Upper lobe of right lung (tissue), 1 donor: ENCODE data around the gene FAM76B. TPM values are rescaled to one million over a fixed set of nuclear protein-coding genes. Genes with fewer than 3 reads are reported as not detected.

ENCODE experiments used
- ATAC-seq: fragments of 200-7000 bp; cut with Tn5 transposase; one replicate; pipeline ENCODE4 v1.9.1; 2020; ENCODE audit warnings: mild to moderate bottlenecking, moderate library complexity
- DNase-seq: peaks from one replicate; pipeline ENCODE4 v3.0.0-alpha.2; 2020
- H3K27ac ChIP-seq: fragments of 200-600 bp; one replicate; pipeline ENCODE4 v1.8.0; 2022
- H3K27me3 ChIP-seq: fragments of 200-600 bp; one replicate; pipeline ENCODE4 v1.8.0; 2022; ENCODE audit warnings: mild to moderate bottlenecking
- H3K36me3 ChIP-seq: fragments of 200-600 bp; one replicate; pipeline ENCODE4 v1.8.0; 2022
- H3K4me1 ChIP-seq: fragments of 200-600 bp; one replicate; pipeline ENCODE4 v1.8.0; 2022
- H3K4me3 ChIP-seq: fragments of 200-600 bp; one replicate; pipeline ENCODE4 v1.8.0; 2022; ENCODE audit warnings: mild to moderate bottlenecking
- H3K9me3 ChIP-seq: fragments of 200-600 bp; one replicate; pipeline ENCODE4 v1.8.0; 2022
- CTCF ChIP-seq: fragments of 200-600 bp; IDR thresholded peaks from one replicate; pipeline ENCODE4 v1.8.0; 2022; ENCODE audit warnings: antibody characterized with exemption
- intact Hi-C: fragments of 100-400 bp; cut with DNase I; formaldehyde crosslinking; loops from one replicate; pipeline ENCODE4 v1.11.0; 2022
- total RNA-seq: library from RNA; stranded (reverse); fragmentation: NEBNext Ultra II Directional; extraction: Animal tissue kit (Norgen Biotek cat#: 25700); gene quantifications from one replicate; pipeline ENCODE4 v1.2.1, GENCODE V29; 2021
- donor health status: DM: no; HTN: yes; CAD: no; lungs with severe emphysema.

The FAM76B gene
- total RNA-seq, 1 donor from 2014 or later, result 22.5 TPM

DNA sequence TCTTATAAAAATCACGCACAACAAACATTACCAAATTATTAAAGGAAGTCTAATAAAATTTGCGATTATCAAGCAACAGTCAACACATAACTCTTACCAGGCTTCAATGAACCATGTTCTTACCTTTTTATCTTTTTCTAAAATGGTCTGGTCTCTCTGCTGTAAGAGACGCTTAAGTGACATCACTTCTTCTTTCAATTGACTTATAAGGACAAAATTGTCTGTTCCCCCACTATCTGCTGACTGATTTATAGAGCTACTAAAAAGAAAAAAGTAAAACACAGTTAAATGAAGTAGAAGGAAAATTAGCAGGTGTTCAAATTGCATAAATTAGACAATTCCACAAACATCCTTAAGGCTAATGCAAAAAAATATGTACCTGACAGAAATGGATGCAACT is 10.9 kb downstream of the FAM76B start:
- no peak for TF ChIP-seq CTCF
- ATAC-seq (no peak), DNase-seq (no peak)
- Histone ChIP-seq H3K27me3 (no peaks in the 10 kb centered on the region), H3K4me3 (no peak overlapping the region), H3K4me1 (no peaks in the 10 kb centered on the region), H3K9me3 (no peaks in the 10 kb centered on the region), H3K36me3 (peaks cover 98% of the 10 kb centered on the region), H3K27ac (no peak overlapping the region)
- intact Hi-C loops, result no loop called here

GRCh38 chr11:95776859-95777258 is 12.7 kb downstream of the FAM76B start:
- no peak for TF ChIP-seq CTCF
- no peak overlapping the region for H3K27ac ChIP-seq
- no peak for DNase-seq
- H3K4me3 ChIP-seq, result no peak overlapping the region
- no peaks in the 10 kb centered on the region for H3K27me3 ChIP-seq
- H3K4me1 ChIP-seq, result no peaks in the 10 kb centered on the region
- H3K9me3 ChIP-seq, result no peaks in the 10 kb centered on the region
- intact Hi-C loops, result no loop called here
- peaks cover 94% of the 10 kb centered on the region for H3K36me3 ChIP-seq
- no peak for ATAC-seq

- no peak for ATAC-seq
- Histone ChIP-seq H3K4me3 (no peak overlapping the region), H3K27ac (no peak overlapping the region), H3K27me3 (no peaks in the 10 kb centered on the region), H3K9me3 (no peaks in the 10 kb centered on the region), H3K4me1 (no peaks in the 10 kb centered on the region), H3K36me3 (peaks cover 41% of the 10 kb centered on the region)
- intact Hi-C loops, result no loop called here
- DNase-seq, result no peak
- TF ChIP-seq CTCF, result no peak
These were observed 21.1 kb downstream of the FAM76B start for GRCh38 chr11:95768521-95768920.

DNA sequence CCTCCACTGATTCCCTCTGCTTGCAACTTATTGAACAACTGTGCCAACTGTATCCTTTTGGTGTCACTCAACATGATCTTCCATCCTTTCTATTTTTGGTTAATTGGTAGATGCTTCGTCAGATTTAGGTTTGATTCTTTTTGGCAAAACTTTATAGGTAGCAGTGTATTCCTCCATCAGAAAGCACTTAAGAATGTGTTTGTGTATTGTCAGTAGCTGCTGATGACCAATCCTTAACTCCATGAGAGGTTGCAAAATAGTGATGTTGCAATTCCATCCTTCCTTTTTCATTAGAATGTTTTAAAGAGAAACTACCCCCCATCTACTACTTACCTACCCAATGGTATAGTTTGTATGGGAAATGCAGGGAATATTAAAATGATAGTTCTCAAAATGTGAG is 22.1 kb downstream of the FAM76B start:
- Histone ChIP-seq H3K27me3 (no peaks in the 10 kb centered on the region), H3K9me3 (no peaks in the 10 kb centered on the region), H3K4me1 (no peaks in the 10 kb centered on the region), H3K4me3 (no peak overlapping the region), H3K27ac (no peak overlapping the region), H3K36me3 (peaks cover 35% of the 10 kb centered on the region)
- intact Hi-C loops, result no loop called here
- ATAC-seq (peak; percentile 48), DNase-seq (no peak)
- no peak for TF ChIP-seq CTCF

DNA sequence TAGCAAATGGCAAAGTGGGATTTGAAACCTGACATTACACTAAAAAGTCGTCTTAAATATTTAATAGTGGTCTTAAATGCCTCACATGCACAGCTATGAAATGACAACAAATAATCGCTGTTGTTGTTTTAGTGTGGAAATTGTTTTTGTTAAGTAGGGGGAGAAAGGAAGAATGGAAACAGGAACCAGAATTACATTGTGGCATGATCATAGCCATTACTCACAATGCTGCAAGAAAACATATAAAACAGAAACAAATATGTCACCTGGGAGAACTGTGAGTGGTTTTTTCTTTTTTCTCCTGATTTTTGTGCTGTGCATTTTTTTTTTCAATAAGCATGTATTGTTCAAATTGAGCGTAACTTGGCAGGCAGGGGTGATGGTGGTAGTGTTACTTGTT is 22.9 kb downstream of the FAM76B start:
- DNase-seq, result no peak
- no peaks in the 10 kb centered on the region for H3K4me1 ChIP-seq
- peaks cover 27% of the 10 kb centered on the region for H3K36me3 ChIP-seq
- no peak for ATAC-seq
- H3K9me3 ChIP-seq, result no peaks in the 10 kb centered on the region
- TF ChIP-seq CTCF, result no peak
- no peak overlapping the region for H3K27ac ChIP-seq
- no peak overlapping the region for H3K4me3 ChIP-seq
- intact Hi-C loops, result no loop called here
- H3K27me3 ChIP-seq, result no peaks in the 10 kb centered on the region

GRCh38 chr11:95764267-95764898 is 25.2 kb downstream of the FAM76B start:
- Histone ChIP-seq H3K27me3 (no peaks in the 10 kb centered on the region), H3K36me3 (peaks cover 9% of the 10 kb centered on the region), H3K4me3 (no peak overlapping the region), H3K9me3 (no peaks in the 10 kb centered on the region), H3K4me1 (no peaks in the 10 kb centered on the region), H3K27ac (no peak overlapping the region)
- DNase-seq (no peak), ATAC-seq (peak; percentile 87)
- intact Hi-C loops, result loop anchor here (5.0 kb wide), 1 partner anchor 612 kb away; no protein-coding TSS in a partner anchor
- peak; percentile 71 for TF ChIP-seq CTCF
